ENCODE results near the gene TSPAN19.
A peak's percentile ranks its signal among the peaks of the same experiment; 100 is the strongest.
"Not testable (repeated sequence)": the region's sequence is repeated elsewhere in the genome, so short reads cannot be mapped to it uniquely, and the experiment has no call there.

TSPAN19 gene

GRCh38 chr12:85017618-85018017 lies 18.5 kb downstream of the TSPAN19 start:
- Histone ChIP-seq H3K36me3 (ENCODE audit: insufficient read depth, insufficient read length, low read length) (no peaks in the 10 kb centered on the region), H3K9ac (ENCODE audit: insufficient read length, low read depth) (no peak overlapping the region), H3K27me3 (ENCODE audit: insufficient read depth, insufficient read length) (no peaks in the 10 kb centered on the region), H3K4me1 (ENCODE audit: insufficient read depth, insufficient read length) (no peaks in the 10 kb centered on the region), H3K4me3 (ENCODE audit: insufficient read length, low read depth) (no peak overlapping the region), H3K9me3 (ENCODE audit: insufficient read depth, low read length) (no peaks in the 10 kb centered on the region)
- no peak for DNase-seq (ENCODE audit: low read depth, low spot score)
- no peak for TF ChIP-seq SUZ12 (IDR thresholded peaks at IDR 0.05; ENCODE audit: extremely low read depth, insufficient read depth, insufficient read length)
- no peak for TF ChIP-seq ZNF274 (IDR thresholded peaks at IDR 0.05; ENCODE audit: low read depth, low read length)
- TF ChIP-seq YY1 (IDR thresholded peaks at IDR 0.05; ENCODE audit: insufficient read depth, insufficient read length), result no peak

- Histone ChIP-seq H3K9me3 (ENCODE audit: insufficient read depth, low read length) (no peaks in the 10 kb centered on the region), H3K9ac (ENCODE audit: insufficient read length, low read depth) (no peak overlapping the region), H3K4me3 (ENCODE audit: insufficient read length, low read depth) (no peak overlapping the region), H3K27me3 (ENCODE audit: insufficient read depth, insufficient read length) (no peaks in the 10 kb centered on the region), H3K4me1 (ENCODE audit: insufficient read depth, insufficient read length) (no peaks in the 10 kb centered on the region), H3K36me3 (ENCODE audit: insufficient read depth, insufficient read length, low read length) (no peaks in the 10 kb centered on the region)
- no peak for DNase-seq (ENCODE audit: low read depth, low spot score)
- no peak for TF ChIP-seq SUZ12 (IDR thresholded peaks at IDR 0.05; ENCODE audit: extremely low read depth, insufficient read depth, insufficient read length)
- TF ChIP-seq YY1 (IDR thresholded peaks at IDR 0.05; ENCODE audit: insufficient read depth, insufficient read length), result no peak
- no peak for TF ChIP-seq ZNF274 (IDR thresholded peaks at IDR 0.05; ENCODE audit: low read depth, low read length)
Observed at GRCh38 chr12:85017133-85017532, 18.9 kb downstream of the TSPAN19 start.

- DNase-seq (ENCODE audit: low read depth, low spot score), result no peak
- H3K27me3 ChIP-seq (ENCODE audit: insufficient read depth, insufficient read length), result no peaks in the 10 kb centered on the region
- no peaks in the 10 kb centered on the region for H3K9me3 ChIP-seq (ENCODE audit: insufficient read depth, low read length)
- H3K4me3 ChIP-seq (ENCODE audit: insufficient read length, low read depth), result no peak overlapping the region
- TF ChIP-seq SUZ12 (IDR thresholded peaks at IDR 0.05; ENCODE audit: extremely low read depth, insufficient read depth, insufficient read length), result no peak
- TF ChIP-seq ZNF274 (IDR thresholded peaks at IDR 0.05; ENCODE audit: low read depth, low read length), result no peak
- TF ChIP-seq YY1 (IDR thresholded peaks at IDR 0.05; ENCODE audit: insufficient read depth, insufficient read length), result no peak
- H3K36me3 ChIP-seq (ENCODE audit: insufficient read depth, insufficient read length, low read length), result no peaks in the 10 kb centered on the region
- no peaks in the 10 kb centered on the region for H3K4me1 ChIP-seq (ENCODE audit: insufficient read depth, insufficient read length)
- H3K9ac ChIP-seq (ENCODE audit: insufficient read length, low read depth), result no peak overlapping the region
Observed at GRCh38 chr12:85016413-85016812, 19.7 kb downstream of the TSPAN19 start.

GRCh38 chr12:85007836-85008235 lies 28.2 kb downstream of the TSPAN19 start:
- Histone ChIP-seq H3K9me3 (ENCODE audit: insufficient read depth, low read length) (0 out of 2 replicates have a peak, but pooled peaks cover 9% of the 10 kb centered on the region), H3K27me3 (ENCODE audit: insufficient read depth, insufficient read length) (no peaks in the 10 kb centered on the region), H3K4me1 (ENCODE audit: insufficient read depth, insufficient read length) (peaks cover 2% of the 10 kb centered on the region), H3K9ac (ENCODE audit: insufficient read length, low read depth) (no peak overlapping the region), H3K36me3 (ENCODE audit: insufficient read depth, insufficient read length, low read length) (no peaks in the 10 kb centered on the region), H3K4me3 (ENCODE audit: insufficient read length, low read depth) (no peak overlapping the region)
- DNase-seq (ENCODE audit: low read depth, low spot score), result no peak
- no peak for TF ChIP-seq ZNF274 (IDR thresholded peaks at IDR 0.05; ENCODE audit: low read depth, low read length)
- no peak for TF ChIP-seq SUZ12 (IDR thresholded peaks at IDR 0.05; ENCODE audit: extremely low read depth, insufficient read depth, insufficient read length)
- no peak for TF ChIP-seq YY1 (IDR thresholded peaks at IDR 0.05; ENCODE audit: insufficient read depth, insufficient read length)

GRCh38 chr12:85006206-85006605 lies 29.9 kb downstream of the TSPAN19 start:
- no peak overlapping the region for H3K4me3 ChIP-seq (ENCODE audit: insufficient read length, low read depth)
- 0 out of 2 replicates have a peak, but pooled peaks cover 9% of the 10 kb centered on the region for H3K9me3 ChIP-seq (ENCODE audit: insufficient read depth, low read length)
- H3K9ac ChIP-seq (ENCODE audit: insufficient read length, low read depth), result no peak overlapping the region
- no peaks in the 10 kb centered on the region for H3K27me3 ChIP-seq (ENCODE audit: insufficient read depth, insufficient read length)
- no peaks in the 10 kb centered on the region for H3K36me3 ChIP-seq (ENCODE audit: insufficient read depth, insufficient read length, low read length)
- DNase-seq (ENCODE audit: low read depth, low spot score), result no peak
- TF ChIP-seq YY1 (IDR thresholded peaks at IDR 0.05; ENCODE audit: insufficient read depth, insufficient read length) (no peak), SUZ12 (IDR thresholded peaks at IDR 0.05; ENCODE audit: extremely low read depth, insufficient read depth, insufficient read length) (no peak), ZNF274 (IDR thresholded peaks at IDR 0.05; ENCODE audit: low read depth, low read length) (no peak)
- peaks cover 2% of the 10 kb centered on the region for H3K4me1 ChIP-seq (ENCODE audit: insufficient read depth, insufficient read length)

GRCh38 chr12:85005615-85006014 lies 30.5 kb downstream of the TSPAN19 start:
- Histone ChIP-seq H3K36me3 (ENCODE audit: insufficient read depth, insufficient read length, low read length) (no peaks in the 10 kb centered on the region), H3K4me1 (ENCODE audit: insufficient read depth, insufficient read length) (peaks cover 2% of the 10 kb centered on the region), H3K9me3 (ENCODE audit: insufficient read depth, low read length) (0 out of 2 replicates have a peak, but pooled peaks cover 9% of the 10 kb centered on the region), H3K4me3 (ENCODE audit: insufficient read length, low read depth) (no peak overlapping the region), H3K27me3 (ENCODE audit: insufficient read depth, insufficient read length) (no peaks in the 10 kb centered on the region), H3K9ac (ENCODE audit: insufficient read length, low read depth) (no peak overlapping the region)
- TF ChIP-seq SUZ12 (IDR thresholded peaks at IDR 0.05; ENCODE audit: extremely low read depth, insufficient read depth, insufficient read length) (no peak), ZNF274 (IDR thresholded peaks at IDR 0.05; ENCODE audit: low read depth, low read length) (no peak), YY1 (IDR thresholded peaks at IDR 0.05; ENCODE audit: insufficient read depth, insufficient read length) (no peak)
- DNase-seq (ENCODE audit: low read depth, low spot score), result no peak

- not testable (repeated sequence) for H3K9ac ChIP-seq (ENCODE audit: insufficient read length, low read depth); H3K27me3 ChIP-seq (ENCODE audit: insufficient read depth, insufficient read length); H3K4me3 ChIP-seq (ENCODE audit: insufficient read length, low read depth); H3K4me1 ChIP-seq (ENCODE audit: insufficient read depth, insufficient read length); H3K9me3 ChIP-seq (ENCODE audit: insufficient read depth, low read length); H3K36me3 ChIP-seq (ENCODE audit: insufficient read depth, insufficient read length, low read length)
- DNase-seq (ENCODE audit: low read depth, low spot score), result peak; percentile 28
Observed at GRCh38 chr12:85005047-85005446, 31.0 kb downstream of the TSPAN19 start.

- H3K4me1 ChIP-seq (ENCODE audit: insufficient read depth, insufficient read length), result peaks cover 2% of the 10 kb centered on the region
- no peak overlapping the region for H3K9ac ChIP-seq (ENCODE audit: insufficient read length, low read depth)
- TF ChIP-seq ZNF274 (IDR thresholded peaks at IDR 0.05; ENCODE audit: low read depth, low read length) (no peak), SUZ12 (IDR thresholded peaks at IDR 0.05; ENCODE audit: extremely low read depth, insufficient read depth, insufficient read length) (no peak), YY1 (IDR thresholded peaks at IDR 0.05; ENCODE audit: insufficient read depth, insufficient read length) (no peak)
Observed at GRCh38 chr12:85004204-85004603, 31.9 kb downstream of the TSPAN19 start.

More at GRCh38 chr12:85004204-85004603, 31.9 kb downstream of the TSPAN19 start:
- no peak for DNase-seq (ENCODE audit: low read depth, low spot score)
- Histone ChIP-seq H3K27me3 (ENCODE audit: insufficient read depth, insufficient read length) (no peaks in the 10 kb centered on the region), H3K9me3 (ENCODE audit: insufficient read depth, low read length) (0 out of 2 replicates have a peak, but pooled peaks cover 9% of the 10 kb centered on the region), H3K36me3 (ENCODE audit: insufficient read depth, insufficient read length, low read length) (no peaks in the 10 kb centered on the region), H3K4me3 (ENCODE audit: insufficient read length, low read depth) (no peak overlapping the region)

Measured in NT2/D1 (cell line).